Liver (tissue), 3 donors: ENCODE measurements around the gene SPON2.

Experiments
- EGR1 ChIP-seq, 2 donors: IDR thresholded peaks; 2 replicates each; pipeline ENCODE4 v1.6.1; 2016 to 2018; ENCODE audit warnings: antibody characterized with exemption in 2 of 2, low read depth in 2 of 2
- HNF4A ChIP-seq, 2 donors: conservative IDR thresholded peaks; 2 replicates each; pipeline ENCODE4 v1.6.1; 2016; ENCODE audit warnings: antibody characterized with exemption in 2 of 2, mild to moderate bottlenecking in 2 of 2
- HNF4G ChIP-seq: IDR thresholded peaks from 2 replicates; pipeline ENCODE4 v1.6.1; 2016; ENCODE audit warnings: antibody characterized with exemption
- JUND ChIP-seq, 2 donors: IDR thresholded peaks; 2 replicates each; pipeline ENCODE4 v1.6.1; 2016; ENCODE audit warnings: antibody characterized with exemption in 2 of 2
- RAD21 ChIP-seq, 2 donors: IDR thresholded peaks; 2 replicates each; pipeline ENCODE4 v1.6.1; 2016; ENCODE audit warnings: antibody characterized with exemption in 2 of 2, mild to moderate bottlenecking in 2 of 2
- SP1 ChIP-seq: IDR thresholded peaks from 2 replicates; pipeline ENCODE4 v1.6.1; 2018; ENCODE audit warnings: antibody characterized with exemption, mild to moderate bottlenecking
- TAF1 ChIP-seq: conservative IDR thresholded peaks from 2 replicates; pipeline ENCODE4 v1.6.1; 2016; ENCODE audit warnings: antibody characterized with exemption, mild to moderate bottlenecking
- TF ChIP-seq, protein P1 (sequence below): fragments of 150-350 bp; IDR thresholded peaks from 2 replicates; pipeline ENCODE4 v1.5.1; 2017; ENCODE audit warnings: improper control_type of control experiment, low read depth, low read length; ENCODE audit not compliant: missing input control
- TF ChIP-seq, protein P2 (sequence below): IDR thresholded peaks from 2 replicates; pipeline ENCODE4 v1.6.1; 2016; ENCODE audit warnings: antibody characterized with exemption
- TF ChIP-seq, protein P3 (sequence below): IDR thresholded peaks from 2 replicates; pipeline ENCODE4 v1.6.1; 2016; ENCODE audit warnings: antibody characterized with exemption, mild to moderate bottlenecking
- TF ChIP-seq, protein P4 (sequence below): IDR thresholded peaks from 2 replicates; pipeline ENCODE4 v1.6.1; 2016; ENCODE audit warnings: antibody characterized with exemption
- TF ChIP-seq, protein P5 (sequence below): IDR thresholded peaks from 2 replicates; pipeline ENCODE4 v1.6.1; 2016; ENCODE audit warnings: antibody characterized with exemption
- donor health status: healthy.
- donor health status: healthy.

DNA sequence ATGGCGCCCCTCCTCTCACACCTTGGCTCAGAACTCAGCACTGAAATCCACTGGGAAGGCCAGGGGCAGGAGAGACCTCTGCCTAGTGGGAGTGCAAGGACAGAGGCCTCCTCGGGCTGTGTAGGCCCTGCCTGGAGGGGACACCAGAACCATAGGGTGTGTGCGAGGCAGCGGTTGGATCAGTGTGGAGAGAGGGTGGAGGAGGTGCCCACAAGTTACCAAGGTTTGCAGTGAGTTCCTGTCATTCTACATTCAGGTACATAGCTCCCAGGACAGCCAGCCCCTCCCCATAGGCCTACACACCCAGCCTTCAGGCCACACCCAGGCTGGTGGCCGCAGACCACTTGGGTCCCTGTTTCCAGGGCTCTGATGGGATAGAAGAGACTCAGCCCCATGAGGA, 19.2 kb upstream of the SPON2 start:
- TF ChIP-seq, protein P1, sequence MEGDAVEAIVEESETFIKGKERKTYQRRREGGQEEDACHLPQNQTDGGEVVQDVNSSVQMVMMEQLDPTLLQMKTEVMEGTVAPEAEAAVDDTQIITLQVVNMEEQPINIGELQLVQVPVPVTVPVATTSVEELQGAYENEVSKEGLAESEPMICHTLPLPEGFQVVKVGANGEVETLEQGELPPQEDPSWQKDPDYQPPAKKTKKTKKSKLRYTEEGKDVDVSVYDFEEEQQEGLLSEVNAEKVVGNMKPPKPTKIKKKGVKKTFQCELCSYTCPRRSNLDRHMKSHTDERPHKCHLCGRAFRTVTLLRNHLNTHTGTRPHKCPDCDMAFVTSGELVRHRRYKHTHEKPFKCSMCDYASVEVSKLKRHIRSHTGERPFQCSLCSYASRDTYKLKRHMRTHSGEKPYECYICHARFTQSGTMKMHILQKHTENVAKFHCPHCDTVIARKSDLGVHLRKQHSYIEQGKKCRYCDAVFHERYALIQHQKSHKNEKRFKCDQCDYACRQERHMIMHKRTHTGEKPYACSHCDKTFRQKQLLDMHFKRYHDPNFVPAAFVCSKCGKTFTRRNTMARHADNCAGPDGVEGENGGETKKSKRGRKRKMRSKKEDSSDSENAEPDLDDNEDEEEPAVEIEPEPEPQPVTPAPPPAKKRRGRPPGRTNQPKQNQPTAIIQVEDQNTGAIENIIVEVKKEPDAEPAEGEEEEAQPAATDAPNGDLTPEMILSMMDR, result no peak
- TF ChIP-seq, protein P2, sequence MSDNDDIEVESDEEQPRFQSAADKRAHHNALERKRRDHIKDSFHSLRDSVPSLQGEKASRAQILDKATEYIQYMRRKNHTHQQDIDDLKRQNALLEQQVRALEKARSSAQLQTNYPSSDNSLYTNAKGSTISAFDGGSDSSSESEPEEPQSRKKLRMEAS, result no peak
- TF ChIP-seq, protein P3, sequence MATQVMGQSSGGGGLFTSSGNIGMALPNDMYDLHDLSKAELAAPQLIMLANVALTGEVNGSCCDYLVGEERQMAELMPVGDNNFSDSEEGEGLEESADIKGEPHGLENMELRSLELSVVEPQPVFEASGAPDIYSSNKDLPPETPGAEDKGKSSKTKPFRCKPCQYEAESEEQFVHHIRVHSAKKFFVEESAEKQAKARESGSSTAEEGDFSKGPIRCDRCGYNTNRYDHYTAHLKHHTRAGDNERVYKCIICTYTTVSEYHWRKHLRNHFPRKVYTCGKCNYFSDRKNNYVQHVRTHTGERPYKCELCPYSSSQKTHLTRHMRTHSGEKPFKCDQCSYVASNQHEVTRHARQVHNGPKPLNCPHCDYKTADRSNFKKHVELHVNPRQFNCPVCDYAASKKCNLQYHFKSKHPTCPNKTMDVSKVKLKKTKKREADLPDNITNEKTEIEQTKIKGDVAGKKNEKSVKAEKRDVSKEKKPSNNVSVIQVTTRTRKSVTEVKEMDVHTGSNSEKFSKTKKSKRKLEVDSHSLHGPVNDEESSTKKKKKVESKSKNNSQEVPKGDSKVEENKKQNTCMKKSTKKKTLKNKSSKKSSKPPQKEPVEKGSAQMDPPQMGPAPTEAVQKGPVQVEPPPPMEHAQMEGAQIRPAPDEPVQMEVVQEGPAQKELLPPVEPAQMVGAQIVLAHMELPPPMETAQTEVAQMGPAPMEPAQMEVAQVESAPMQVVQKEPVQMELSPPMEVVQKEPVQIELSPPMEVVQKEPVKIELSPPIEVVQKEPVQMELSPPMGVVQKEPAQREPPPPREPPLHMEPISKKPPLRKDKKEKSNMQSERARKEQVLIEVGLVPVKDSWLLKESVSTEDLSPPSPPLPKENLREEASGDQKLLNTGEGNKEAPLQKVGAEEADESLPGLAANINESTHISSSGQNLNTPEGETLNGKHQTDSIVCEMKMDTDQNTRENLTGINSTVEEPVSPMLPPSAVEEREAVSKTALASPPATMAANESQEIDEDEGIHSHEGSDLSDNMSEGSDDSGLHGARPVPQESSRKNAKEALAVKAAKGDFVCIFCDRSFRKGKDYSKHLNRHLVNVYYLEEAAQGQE, result no peak
- no peak for TF ChIP-seq HNF4G
- TF ChIP-seq RAD21 (IDR thresholded peaks at IDR 0.05), result no peak
- TF ChIP-seq EGR1 (IDR thresholded peaks at IDR 0.05; ENCODE audit: low read depth in 2 of 2), result no peak
- no peak for TF ChIP-seq HNF4A (conservative IDR thresholded peaks at IDR 0.05)
- TF ChIP-seq, protein P4, sequence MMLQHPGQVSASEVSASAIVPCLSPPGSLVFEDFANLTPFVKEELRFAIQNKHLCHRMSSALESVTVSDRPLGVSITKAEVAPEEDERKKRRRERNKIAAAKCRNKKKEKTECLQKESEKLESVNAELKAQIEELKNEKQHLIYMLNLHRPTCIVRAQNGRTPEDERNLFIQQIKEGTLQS, result no peak
- TF ChIP-seq TAF1, result no peak
- TF ChIP-seq, protein P5, sequence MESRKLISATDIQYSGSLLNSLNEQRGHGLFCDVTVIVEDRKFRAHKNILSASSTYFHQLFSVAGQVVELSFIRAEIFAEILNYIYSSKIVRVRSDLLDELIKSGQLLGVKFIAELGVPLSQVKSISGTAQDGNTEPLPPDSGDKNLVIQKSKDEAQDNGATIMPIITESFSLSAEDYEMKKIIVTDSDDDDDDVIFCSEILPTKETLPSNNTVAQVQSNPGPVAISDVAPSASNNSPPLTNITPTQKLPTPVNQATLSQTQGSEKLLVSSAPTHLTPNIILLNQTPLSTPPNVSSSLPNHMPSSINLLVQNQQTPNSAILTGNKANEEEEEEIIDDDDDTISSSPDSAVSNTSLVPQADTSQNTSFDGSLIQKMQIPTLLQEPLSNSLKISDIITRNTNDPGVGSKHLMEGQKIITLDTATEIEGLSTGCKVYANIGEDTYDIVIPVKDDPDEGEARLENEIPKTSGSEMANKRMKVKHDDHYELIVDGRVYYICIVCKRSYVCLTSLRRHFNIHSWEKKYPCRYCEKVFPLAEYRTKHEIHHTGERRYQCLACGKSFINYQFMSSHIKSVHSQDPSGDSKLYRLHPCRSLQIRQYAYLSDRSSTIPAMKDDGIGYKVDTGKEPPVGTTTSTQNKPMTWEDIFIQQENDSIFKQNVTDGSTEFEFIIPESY, result no peak
- no peak for TF ChIP-seq JUND (IDR thresholded peaks at IDR 0.05)
- TF ChIP-seq SP1, result no peak
